ENCODE results near the gene PPFIA1. TPM values are rescaled to one million over a fixed set of nuclear protein-coding genes. Genes with fewer than 3 reads are reported as not detected.

The PPFIA1 gene
- total and polyA plus RNA-seq, 2 of the 13 experiments (the other 11 are each of a cell fraction or from before 2014, with no cell fraction given), result 29.9 to 45.2 TPM

DNA sequence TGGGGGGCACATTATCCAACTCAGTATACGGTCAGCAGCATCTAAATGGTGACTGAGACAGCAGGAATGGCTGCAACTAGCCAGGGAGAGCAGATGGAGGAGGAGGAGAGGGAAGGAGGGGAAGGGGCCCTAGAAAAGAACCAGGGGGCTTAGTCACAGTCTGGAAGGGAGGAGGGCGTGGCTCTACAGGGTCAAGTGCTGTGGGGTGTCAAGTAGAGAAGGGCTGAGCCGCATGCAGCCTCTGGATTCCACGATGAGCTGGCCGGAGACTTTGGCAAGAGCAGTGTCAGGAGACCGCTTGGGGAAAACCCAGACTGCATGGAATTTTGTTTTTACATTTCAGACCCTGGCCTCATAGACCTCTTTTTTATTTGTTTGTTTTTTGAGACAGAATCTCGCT is 25.8 kb upstream of the PPFIA1 start (continued):
- TF ChIP-seq NR2F1 (CRISPR knock-in tag; IDR thresholded peaks at IDR 0.05), result no peak
- TF ChIP-seq, protein P1, sequence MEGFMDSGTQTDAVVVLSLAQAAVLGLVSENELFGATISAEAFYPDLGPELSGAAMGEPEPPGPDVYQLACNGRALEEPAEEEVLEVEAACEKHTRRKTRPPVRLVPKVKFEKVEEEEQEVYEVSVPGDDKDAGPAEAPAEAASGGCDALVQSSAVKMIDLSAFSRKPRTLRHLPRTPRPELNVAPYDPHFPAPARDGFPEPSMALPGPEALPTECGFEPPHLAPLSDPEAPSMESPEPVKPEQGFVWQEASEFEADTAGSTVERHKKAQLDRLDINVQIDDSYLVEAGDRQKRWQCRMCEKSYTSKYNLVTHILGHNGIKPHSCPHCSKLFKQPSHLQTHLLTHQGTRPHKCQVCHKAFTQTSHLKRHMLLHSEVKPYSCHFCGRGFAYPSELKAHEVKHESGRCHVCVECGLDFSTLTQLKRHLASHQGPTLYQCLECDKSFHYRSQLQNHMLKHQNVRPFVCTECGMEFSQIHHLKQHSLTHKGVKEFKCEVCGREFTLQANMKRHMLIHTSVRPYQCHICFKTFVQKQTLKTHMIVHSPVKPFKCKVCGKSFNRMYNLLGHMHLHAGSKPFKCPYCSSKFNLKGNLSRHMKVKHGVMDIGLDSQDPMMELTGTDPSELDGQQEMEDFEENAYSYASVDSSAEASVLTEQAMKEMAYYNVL (CRISPR knock-in tag; IDR thresholded peaks at IDR 0.05; ENCODE audit: borderline replicate concordance), result no peak
- TF ChIP-seq HMG20B (CRISPR knock-in tag; conservative IDR thresholded peaks at IDR 0.05), result no peak
- no peak for TF ChIP-seq MZF1 (CRISPR knock-in tag; IDR thresholded peaks at IDR 0.05; ENCODE audit: borderline replicate concordance)
- TF ChIP-seq ZNF124 (CRISPR knock-in tag; IDR thresholded peaks at IDR 0.05), result no peak
- TF ChIP-seq ATF7 (IDR thresholded peaks at IDR 0.05), result no peak
- no peak for TF ChIP-seq ATF7 (CRISPR knock-in tag; IDR thresholded peaks at IDR 0.05)
- TF ChIP-seq FOXK2 (IDR thresholded peaks at IDR 0.05), result no peak
- no peak for TF ChIP-seq SRF (IDR thresholded peaks at IDR 0.05; ENCODE audit: low read depth, low read length)

DNA sequence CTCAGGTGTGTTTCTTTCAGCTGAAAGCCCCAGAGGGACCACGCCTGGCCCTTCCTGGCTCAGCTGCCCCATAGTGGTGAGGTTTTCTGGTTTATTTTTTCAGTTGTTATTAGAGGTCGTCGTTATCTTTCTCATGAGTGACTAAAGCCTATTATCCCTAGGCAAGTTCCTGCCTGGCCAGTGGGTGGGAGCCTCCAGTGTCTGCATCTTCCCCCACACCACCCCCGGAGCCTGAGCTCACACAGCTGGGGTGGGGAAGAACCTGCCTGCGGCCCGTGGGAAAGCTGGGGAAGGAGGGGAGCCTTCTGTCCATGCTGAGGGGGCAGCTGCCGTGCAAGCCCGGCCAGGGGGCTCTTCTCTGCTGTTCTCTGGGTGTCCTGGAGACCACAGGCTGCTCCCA is 24.3 kb upstream of the PPFIA1 start:
- no peak overlapping the region for H3K9ac ChIP-seq (ENCODE audit: insufficient read depth, low read depth, low read length)
- H3K27me3 ChIP-seq (ENCODE audit: control insufficient read depth in 1 of 2, insufficient read depth in 2 of 2, low read length in 2 of 2), result peaks cover 0 to 41% of the 10 kb centered on the region in 2 experiments; a peak in 3 of 5 replicates
- H2AFZ ChIP-seq (ENCODE audit: low read length), result no peak overlapping the region
- no peaks in the 10 kb centered on the region for H3K9me3 ChIP-seq (ENCODE audit: low read length)
- H3K4me3 ChIP-seq (replicated peaks in 1 of 3; ENCODE audit: insufficient read depth in 1 of 3, low read depth in 2 of 3, low read length in 3 of 3), result no peak overlapping the region
- no peak overlapping the region for H3K4me2 ChIP-seq (ENCODE audit: low read depth, low read length)
- H3K79me2 ChIP-seq (ENCODE audit: insufficient read depth, low read length), result no peaks in the 10 kb centered on the region
- no peaks in the 10 kb centered on the region for H4K20me1 ChIP-seq (ENCODE audit: insufficient read depth, low read length)
- DNase-seq (ENCODE audit: low spot score) (no peak), FAIRE-seq (no peak), ATAC-seq (no peak)
- H3K36me3 ChIP-seq (replicated peaks in 1 of 2; ENCODE audit: control insufficient read depth in 1 of 2, insufficient read depth in 2 of 2, low read length in 2 of 2), result no peaks in the 10 kb centered on the region
- in situ Hi-C loops (cut with HindIII; ENCODE audit: extremely low pct_ligation_motif_present, low pct_unique_long_range_greater_than_20kb) (no loop called here), intact Hi-C loops (cut with micrococcal nuclease; ENCODE audit: unreplicated experiment) (no loop called here)
- no peak for TF ChIP-seq KDM5B (CRISPR knock-in tag; IDR thresholded peaks at IDR 0.05; ENCODE audit: borderline replicate concordance)
- TF ChIP-seq, protein P2, sequence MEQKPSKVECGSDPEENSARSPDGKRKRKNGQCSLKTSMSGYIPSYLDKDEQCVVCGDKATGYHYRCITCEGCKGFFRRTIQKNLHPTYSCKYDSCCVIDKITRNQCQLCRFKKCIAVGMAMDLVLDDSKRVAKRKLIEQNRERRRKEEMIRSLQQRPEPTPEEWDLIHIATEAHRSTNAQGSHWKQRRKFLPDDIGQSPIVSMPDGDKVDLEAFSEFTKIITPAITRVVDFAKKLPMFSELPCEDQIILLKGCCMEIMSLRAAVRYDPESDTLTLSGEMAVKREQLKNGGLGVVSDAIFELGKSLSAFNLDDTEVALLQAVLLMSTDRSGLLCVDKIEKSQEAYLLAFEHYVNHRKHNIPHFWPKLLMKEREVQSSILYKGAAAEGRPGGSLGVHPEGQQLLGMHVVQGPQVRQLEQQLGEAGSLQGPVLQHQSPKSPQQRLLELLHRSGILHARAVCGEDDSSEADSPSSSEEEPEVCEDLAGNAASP (CRISPR knock-in tag; IDR thresholded peaks at IDR 0.05; ENCODE audit: borderline replicate concordance), result no peak
- ChIA-PET POLR2A (no interaction called here), CTCF (ENCODE audit: low intra/inter-chr PET ratio, low total read pairs) (no interaction called here)
- peaks cover 25% of the 10 kb centered on the region for H3K4me1 ChIP-seq (ENCODE audit: insufficient read depth, low read length)
- no TSS peak for BruUV-seq (replicated peaks)
- H3K27ac ChIP-seq (ENCODE audit: extremely low read length, insufficient read depth, low read length), result no peak overlapping the region
- WGBS (ENCODE audit: low lambda C conversion rate), result 27% methylated on average over 8 of the region's 8 CpGs

All from HepG2 (cell line).